Fibroblast of the conjunctiva (primary cell): ENCODE measurements around the gene PIK3C2G.

Experiments used
- DNase-seq: peaks from one replicate; pipeline ENCODE4 v3.0.0-alpha.2; 2010; ENCODE audit warnings: low read depth

PIK3C2G gene

DNA sequence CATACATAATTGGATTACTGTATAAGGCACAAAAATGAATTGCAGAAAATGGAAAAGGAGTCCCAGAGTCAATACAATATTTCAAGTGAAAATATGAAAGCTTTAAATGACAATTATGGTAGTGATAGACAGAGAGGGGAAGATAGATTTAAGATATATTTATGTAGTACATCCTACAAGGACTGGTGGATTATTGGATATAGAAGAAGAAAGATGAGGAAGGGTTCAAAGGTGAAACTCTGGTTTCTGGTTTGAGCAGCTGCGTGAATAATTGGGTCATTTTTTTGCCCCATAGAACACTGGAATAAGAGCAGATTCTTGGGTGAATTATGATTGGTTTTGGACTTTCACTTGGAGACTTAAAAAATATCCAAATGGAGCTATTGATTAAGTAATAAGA is 19.4 kb downstream of the PIK3C2G start:
- DNase-seq = no peak

DNA sequence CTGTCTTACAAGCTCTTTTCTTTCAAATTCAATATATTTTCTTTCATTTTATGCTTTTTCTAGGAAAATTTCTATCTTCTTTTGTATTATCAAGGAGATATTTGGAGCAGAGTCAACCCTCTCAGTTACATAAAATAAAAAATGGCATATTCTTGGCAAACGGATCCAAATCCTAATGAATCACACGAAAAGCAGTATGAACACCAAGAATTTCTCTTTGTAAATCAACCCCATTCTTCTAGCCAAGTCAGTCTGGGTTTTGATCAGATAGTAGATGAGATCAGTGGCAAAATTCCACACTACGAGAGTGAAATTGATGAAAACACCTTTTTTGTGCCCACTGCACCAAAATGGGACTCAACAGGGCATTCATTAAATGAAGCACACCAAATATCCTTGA is 20.6 kb downstream of the PIK3C2G start:
- DNase-seq = no peak

DNA sequence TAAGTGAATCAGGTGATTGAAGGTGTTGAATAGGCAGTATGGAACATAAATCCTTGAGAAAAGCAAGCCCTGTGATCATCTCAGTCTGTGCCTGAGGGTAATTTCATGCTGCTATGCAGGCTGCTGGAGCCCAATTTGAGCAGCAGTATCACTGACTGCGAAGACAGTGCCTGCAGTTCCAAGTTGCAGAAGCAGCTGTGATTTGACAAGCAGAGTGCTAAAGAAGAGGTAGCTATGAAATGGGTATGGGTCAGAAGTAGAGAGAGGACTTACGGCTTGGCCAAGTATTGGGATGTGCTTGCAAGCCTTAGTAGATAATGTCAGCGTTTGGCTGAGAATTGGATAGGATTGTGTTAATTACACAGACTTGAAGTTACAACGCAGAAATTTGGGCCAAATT is 22.5 kb downstream of the PIK3C2G start:
- no peak for DNase-seq

DNA sequence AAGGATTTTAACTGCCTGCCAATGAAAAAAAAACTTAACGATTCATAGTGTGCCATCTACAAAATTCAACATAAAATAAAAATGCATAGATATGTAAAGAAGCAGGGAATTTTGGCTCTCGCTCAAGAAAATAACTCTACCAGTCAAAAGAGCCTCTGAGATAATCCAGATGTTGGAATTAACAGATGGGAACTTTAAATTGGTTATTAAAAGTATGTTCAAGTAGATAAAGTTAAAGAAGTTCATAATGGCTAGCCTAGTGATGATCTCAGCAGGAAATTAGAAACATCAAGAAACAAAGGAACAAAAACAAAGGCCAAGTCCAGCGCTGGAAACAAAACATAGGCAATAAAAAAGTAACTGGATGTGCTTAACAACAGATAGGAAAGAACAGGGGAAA is 23.1 kb downstream of the PIK3C2G start:
- no peak for DNase-seq

DNA sequence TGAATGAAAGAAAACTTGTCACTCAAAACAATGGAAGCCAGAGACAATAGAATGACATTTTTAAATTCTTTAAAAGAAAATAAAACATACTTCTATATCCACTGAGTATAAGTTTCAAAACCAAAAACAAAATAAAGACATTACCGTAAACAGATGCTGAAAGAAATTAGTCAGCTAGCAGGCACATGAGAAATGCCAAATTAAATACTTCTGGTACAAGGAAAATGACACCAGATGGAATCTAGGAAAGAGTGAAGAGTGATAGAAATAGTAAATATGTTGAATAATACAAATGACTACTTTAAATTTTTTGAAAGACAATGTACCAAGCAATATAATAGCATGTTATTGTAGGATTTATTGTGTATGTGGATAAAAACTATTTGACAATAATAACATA is 23.8 kb downstream of the PIK3C2G start:
- DNase-seq = no peak

DNA sequence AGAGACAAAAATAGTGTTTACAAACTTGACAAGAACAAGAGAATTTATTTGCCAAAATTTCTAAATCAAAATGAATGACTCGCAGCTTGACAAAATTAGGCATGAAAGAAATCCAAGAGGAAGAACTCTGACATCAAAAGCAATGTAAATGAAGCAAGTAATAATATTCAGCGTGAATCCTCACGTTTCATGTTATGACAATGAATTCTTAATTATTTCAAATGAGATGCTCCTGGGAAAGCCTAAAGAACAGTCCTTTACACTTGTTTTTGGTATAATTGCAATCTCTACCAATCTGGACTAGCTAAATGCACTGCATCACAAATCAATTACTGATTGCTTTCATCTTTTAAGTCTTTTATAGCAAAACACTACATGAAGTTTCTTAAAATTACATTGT is 29.1 kb downstream of the PIK3C2G start:
- no peak for DNase-seq

DNA sequence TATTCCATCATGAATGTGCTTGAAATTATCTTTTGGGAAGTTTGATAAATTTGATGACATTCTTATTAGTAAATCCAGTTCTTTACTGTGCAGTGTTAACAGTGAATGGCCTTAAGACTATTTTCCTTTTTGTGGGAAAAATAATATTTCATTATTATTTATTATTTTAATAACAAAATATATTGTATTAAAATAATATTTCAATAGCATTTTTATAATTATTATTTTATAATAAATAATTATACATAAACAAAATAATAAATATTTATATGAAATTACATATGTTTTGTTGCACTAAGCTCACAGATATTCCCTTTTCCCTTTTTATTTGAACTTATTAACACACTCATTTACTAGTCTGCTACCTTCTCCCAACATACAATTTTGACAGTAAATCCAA is 33.6 kb downstream of the PIK3C2G start:
- no peak for DNase-seq

DNA sequence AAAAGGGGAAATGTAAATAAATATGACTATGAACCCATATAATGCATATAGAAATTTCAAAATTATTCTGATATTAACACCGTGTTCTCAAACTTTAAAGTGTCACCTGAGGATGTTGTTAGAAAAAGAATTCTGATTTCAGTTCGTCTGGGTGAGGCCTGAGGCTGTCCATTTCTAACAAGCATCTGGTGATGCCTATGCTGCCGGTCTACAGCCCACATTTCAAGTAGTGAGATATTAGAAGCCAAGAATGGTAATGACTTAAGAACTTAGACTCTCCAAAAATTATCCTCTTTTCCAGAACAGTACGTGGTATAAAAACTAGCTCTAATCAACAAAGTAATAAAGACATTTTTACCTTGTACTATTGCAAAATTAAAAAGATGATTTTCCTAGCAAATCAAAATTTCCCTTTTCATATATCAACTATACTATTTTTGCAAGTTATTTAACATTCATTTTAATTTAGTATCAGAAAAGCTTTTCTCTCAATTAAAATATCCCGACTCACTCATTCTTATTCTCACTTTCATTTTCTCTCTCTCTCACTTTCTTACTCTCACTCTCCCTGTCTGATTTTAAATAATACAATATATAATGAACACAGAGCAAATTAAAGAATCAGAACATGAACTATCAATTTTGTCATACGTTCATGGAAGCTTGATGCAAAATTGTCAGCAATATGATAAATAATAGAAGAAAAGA is 35.0 kb downstream of the PIK3C2G start:
- no peak for DNase-seq

DNA sequence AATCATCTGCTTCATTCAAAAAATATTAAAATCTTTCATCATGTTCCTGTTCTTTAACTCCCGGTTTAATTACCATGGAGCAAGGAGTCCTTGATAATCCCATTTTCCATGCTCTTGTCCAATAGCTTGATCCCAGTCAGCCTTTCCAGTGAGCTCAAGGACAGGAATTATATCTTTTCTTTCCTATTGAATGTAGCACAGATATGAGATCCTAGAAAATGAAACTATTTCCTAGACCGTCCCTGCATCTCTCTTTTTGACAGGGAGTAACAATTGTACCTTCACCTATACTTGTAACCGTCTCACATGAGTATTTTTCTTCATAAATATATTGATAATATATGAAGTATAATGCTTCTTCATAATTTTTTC is 35.6 kb downstream of the PIK3C2G start:
- DNase-seq = no peak

DNA sequence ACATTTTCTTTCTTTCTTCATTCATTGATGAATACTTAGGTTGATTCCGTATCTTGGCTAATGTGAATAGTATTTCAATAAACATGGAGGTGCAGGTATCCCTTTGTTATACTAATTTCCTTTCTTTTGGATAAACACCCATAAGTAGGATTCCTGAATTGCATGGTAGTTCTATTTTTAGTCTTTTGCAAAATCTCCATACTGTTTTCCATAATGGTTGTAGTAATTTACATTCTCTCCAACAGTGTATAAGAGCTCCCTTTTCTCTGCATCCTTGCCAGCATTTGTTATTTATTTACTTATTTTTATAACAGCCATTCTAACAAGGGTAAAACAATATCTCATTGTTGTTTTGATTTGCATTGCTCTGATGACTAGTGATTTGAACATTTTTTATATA is 36.6 kb downstream of the PIK3C2G start:
- no peak for DNase-seq

DNA sequence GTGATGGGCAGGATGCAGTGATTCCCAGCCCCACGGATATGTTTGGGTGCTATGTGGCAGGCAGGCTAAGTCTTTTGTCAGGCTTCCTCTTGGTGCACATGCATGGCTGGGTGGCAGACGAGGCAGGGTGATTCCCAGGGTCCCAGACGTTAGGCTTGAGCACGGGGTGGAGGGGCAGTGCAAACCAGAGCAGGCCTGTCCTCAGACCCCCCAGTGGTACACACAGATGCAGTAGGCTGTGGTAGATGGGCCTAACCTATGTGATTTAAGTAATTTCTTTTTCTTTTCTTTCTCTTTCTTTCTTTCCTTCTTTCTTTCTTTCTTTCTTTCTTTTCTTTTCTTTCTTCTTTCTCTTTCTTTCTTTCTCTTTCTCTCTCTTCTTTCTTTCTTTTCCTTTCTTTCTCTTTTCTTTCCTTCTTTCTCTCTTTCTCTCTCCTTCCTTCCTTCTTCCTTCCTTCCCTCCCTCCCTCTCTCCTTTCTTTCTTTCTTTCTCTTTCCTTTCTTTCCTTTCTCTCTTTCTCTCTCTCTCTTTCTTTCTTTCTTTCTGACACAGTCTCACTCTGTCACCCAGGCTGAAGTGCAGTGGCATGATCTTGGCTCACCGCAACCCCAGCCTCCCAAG is 41.6 kb downstream of the PIK3C2G start:
- no peak for DNase-seq

DNA sequence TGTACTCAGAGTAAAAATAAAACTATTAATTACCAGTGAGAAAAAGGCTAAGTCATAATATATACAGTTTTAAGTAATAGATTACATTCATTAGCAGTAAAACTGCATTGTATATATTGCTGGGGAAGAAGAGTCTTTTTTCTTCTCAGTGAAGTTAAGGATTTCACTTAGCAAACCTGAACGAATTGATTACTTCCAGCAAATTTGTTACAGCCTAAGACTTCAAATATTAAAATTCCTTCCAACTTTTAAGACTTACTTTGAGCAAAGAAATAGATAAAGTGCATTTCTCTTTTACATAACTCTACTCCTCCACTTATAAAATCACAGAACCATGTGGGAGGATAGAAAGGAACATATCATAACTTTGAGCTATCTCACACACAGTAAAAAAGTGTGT is 43.3 kb downstream of the PIK3C2G start:
- no peak for DNase-seq

DNA sequence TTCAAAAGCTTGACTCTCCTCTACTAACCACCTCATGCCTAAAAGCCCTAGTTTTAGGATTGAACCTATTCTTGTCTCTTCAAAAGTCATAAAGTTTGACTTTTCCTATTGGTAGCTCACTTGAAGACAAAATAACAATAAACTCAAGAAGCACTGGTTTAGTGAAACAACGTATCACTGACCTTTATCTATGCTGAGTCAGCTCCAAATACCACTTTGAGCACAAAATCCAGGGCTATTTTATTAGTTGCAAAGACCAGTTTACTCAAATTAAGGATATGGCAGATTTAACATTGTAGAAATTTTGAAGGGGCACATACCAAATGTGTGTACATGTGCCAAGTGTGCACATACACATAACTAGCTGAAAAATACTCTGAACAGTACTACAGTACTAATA is 45.0 kb downstream of the PIK3C2G start:
- no peak for DNase-seq

DNA sequence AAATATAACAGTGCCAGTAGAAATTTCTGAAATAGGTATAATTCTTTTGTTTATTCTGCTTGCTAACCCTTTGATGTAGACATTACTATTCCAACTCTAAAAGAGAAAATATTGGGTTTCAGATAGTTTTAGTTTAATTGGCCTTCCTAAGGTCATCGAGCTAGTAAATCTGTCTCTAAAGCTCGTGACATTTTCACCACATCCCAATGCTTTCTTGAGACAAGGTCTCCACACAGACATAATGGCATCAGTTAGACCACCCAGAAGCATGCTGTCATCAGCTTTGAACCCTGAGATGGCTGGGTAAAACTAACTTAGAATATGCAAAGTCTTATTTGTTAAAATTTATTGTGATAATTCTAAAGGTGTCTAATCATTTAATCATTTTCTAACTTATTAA is 52.0 kb downstream of the PIK3C2G start:
- no peak for DNase-seq

DNA sequence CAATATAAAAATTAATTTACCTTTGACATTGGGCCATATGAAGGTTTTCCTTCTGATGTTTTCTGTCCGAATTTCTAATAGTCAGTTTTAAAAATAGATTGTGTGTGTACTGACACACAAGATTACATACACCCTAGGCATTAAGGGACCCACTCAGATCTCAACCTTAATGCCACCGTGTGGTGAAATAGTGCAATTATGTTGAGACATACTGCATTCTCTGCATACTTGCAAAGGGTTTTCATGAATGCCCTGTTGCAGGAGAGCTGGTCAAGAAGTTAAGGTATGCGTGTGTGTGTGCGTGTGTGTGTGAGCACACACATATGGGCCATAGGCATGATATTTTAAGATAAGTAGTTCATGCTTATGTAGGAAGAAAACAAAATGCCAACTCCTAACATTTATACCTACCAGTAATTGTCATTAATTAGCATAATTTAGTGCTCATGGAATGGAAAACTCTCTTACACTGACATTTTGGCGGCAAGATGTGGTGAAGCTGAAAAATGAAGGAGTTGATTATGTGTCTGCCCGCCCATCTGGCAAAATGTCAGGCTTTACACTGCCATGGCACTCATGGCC is 58.8 kb downstream of the PIK3C2G start:
- peak; percentile 43 for DNase-seq

DNA sequence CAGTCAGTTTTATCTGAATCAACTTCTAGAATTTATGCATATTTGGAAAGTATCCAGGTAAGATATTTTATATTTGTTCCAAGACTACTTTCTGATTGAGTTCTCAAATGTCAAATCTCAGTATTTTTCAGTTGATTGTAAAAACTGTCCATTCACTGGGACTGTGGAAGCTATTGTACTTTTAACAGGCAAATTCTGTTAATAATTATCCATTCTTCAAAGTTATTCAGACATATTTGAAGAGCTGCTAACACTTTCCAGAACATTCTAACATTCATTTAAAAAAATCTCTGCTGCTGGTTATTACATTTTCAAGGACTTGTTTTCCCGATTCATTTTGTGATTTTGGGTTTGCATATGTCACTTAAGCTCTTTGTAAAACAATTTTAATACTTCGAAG is 59.7 kb downstream of the PIK3C2G start:
- no peak for DNase-seq

DNA sequence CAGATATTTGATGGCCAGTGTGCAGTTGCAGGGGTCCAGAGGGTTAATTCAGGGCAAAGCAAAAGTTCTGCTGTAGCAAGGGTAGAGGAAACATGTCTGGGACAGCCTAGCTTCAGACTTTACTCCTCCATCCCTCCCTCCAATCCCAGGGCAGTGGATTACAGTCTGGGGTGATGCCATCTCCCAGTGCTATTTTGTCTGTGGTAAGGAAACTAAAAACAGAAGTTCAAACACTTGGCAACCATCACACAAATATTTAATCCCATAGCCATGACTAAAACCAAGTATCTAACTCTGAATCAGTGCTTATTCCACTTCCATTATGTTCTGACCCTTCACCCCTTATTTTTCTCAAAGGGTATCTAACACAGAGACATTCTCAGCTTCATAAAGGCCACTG is 61.8 kb downstream of the PIK3C2G start:
- DNase-seq = peak; percentile 2

DNA sequence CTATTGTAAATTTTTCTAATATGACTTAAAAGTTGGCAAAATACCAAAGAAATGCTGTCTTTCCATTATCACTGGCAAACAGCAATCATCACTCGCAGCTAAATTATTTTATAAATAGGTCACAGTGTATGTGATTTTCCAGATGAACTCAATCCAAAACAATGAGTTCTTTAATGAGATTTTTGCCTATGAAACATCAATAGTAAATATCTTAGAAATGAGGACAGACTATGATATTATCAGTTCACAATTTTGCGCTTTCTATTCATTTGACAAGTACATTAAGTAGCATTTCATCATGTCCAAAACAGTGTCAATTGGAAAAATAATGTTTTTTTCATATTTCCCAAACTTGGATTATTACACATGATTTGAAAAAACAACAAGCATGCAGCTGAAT is 65.7 kb downstream of the PIK3C2G start:
- DNase-seq = no peak

DNA sequence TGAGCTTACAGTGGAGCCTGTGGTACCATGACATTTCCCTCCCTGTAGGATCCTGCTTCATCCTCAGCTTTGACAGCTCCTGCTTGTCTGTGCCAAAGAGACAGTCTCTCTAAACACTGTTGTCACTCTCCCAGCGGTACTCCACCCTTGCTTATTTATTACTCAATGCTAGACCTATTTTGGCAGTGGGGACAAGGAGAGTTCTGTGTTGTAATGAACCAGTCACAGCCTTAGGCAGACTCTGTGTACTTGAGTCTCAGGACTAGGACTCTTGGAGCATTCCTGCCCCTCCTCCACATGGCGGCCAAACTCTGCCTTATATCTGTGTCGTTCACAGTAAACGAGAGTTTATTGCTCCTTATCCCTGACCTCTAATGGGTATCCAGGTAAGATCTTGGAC is 70.9 kb downstream of the PIK3C2G start:
- no peak for DNase-seq

DNA sequence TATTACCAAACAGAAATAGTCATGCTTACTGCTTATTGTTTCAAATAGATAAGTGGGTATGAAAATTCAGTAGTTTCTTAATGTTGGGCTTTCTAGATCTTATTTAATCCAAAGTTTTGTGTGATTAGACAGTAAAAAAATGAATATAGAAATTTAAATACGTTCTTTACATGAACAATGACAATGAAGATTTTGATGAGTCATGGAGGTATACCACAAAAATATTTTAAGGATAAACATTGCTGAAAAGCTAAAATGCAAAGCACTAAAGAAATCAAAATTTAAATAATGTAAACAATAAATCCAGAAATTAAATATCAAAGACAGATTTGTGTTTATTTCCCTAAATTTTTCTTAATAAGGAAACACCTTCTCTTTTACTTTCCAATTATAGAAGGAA is 78.3 kb downstream of the PIK3C2G start:
- no peak for DNase-seq

DNA sequence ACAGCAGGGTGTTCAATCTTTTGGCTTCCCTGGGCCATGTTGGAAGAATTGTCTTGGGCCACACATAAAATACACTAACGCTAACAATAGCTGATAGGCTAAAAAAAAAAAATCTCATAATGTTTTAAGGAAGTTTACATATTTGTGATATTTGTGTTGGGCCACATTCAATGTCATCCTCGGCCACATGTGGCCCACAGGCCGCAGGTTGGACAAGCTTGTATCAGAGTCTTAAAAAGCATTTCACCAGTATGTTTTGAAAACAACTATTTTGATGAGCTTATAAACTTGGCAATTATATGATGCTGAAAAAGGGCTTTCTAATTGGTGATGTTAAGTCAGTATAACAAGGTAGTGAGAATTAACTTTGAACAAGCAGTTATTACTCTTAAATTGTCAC is 78.9 kb downstream of the PIK3C2G start:
- no peak for DNase-seq

DNA sequence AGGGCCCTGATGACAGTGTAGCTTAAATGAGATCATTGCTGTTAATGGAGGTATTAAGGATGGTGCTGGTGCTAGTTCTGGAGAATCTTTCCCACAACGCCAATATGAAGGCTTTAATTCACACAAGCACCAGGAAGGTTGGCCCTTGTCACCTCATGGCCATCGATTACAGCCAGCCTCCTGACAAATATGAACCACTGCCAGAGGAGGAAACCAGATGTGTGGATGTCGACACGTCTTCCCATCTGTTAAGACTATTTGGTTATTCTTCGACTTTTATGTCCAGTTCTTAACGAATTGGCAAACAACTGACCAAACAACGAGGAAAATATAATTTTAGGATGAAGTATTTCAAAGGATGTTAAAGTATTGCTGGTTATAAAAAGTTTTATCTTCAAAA is 79.5 kb downstream of the PIK3C2G start:
- DNase-seq = no peak

DNA sequence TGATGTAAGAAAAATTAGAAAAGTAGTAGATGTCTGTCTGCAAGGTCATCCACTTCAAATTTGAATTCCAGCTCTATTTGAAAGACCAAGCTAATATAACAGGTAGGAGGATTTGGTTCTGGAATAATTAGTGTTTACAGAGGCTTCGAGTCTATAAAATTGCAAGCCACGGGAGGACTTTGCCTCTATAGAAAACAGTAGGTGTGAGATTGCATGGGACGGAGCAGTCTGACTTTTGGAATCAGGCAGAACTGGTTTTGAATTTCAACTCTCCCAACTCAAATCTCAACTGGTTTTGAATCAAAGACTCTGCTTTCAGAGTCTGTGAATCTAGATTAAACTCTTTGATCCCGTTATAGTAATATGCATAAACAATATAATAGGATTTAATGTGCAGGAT is 82.4 kb downstream of the PIK3C2G start:
- no peak for DNase-seq
